ENCODE results near the gene PCSK2.

DNA sequence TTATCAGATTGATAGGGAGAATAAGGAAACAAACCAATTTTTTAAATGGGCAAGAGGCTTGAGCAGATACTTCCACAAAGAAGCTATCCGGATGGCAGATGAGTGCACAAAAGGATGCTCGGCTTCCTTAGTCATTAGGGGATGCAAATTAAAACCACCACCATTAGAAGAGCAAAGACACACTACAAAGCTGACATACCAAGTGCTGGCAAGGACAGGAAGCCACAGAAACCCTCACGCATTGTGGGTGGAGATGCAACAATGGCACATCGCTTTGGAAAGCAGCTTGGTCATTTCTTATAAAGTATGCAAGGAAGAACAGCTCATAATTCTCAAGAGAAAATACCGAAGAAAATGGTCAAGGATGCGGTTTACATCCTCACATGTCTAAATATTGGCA is 284.6 kb downstream of the PCSK2 start:
- TF ChIP-seq, protein P1, sequence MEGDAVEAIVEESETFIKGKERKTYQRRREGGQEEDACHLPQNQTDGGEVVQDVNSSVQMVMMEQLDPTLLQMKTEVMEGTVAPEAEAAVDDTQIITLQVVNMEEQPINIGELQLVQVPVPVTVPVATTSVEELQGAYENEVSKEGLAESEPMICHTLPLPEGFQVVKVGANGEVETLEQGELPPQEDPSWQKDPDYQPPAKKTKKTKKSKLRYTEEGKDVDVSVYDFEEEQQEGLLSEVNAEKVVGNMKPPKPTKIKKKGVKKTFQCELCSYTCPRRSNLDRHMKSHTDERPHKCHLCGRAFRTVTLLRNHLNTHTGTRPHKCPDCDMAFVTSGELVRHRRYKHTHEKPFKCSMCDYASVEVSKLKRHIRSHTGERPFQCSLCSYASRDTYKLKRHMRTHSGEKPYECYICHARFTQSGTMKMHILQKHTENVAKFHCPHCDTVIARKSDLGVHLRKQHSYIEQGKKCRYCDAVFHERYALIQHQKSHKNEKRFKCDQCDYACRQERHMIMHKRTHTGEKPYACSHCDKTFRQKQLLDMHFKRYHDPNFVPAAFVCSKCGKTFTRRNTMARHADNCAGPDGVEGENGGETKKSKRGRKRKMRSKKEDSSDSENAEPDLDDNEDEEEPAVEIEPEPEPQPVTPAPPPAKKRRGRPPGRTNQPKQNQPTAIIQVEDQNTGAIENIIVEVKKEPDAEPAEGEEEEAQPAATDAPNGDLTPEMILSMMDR (IDR thresholded peaks at IDR 0.05; ENCODE audit: poor library complexity), result no peak
- TF ChIP-seq EZH2 (IDR thresholded peaks at IDR 0.05; ENCODE audit: borderline replicate concordance) (no peak), EZH2phosphoT487 (IDR thresholded peaks at IDR 0.05; ENCODE audit: low read depth, severe bottlenecking, unreplicated experiment) (no peak)
